Activated CD8-positive, alpha-beta T cell treated with anti-CD3 and anti-CD28 coated beads for 36 hours (primary cell): ENCODE measurements around the gene SHOC1. TPM values are rescaled to one million over a fixed set of nuclear protein-coding genes. Genes with fewer than 3 reads are reported as not detected.
"Not testable (repeated sequence)": the region's sequence is repeated elsewhere in the genome, so short reads cannot be mapped to it uniquely, and the experiment has no call there.

Experiments used
- ATAC-seq: fragments of 200-7000 bp; cut with Tn5 transposase; one replicate; pipeline ENCODE4 v1.10.0; 2021; ENCODE audit warnings: mild to moderate bottlenecking, moderate library complexity
- CTCF ChIA-PET: fragments of 350-600 bp; sonication (Branson Sonifier 250); formaldehyde crosslinking; loops from one replicate; lab custom pipeline; 2021; ENCODE audit warnings: antibody characterized with exemption; lab: Charles Lee
- POLR2A ChIA-PET: fragments of 350-600 bp; sonication (Branson Sonifier 250); formaldehyde crosslinking; loops from one replicate; lab custom pipeline; 2021; ENCODE audit warnings: antibody characterized with exemption; lab: Charles Lee
- DNase-seq: peaks from one replicate; pipeline ENCODE4 v3.0.0-alpha.2; 2020
- H3K27ac Mint-ChIP-seq: one replicate; pipeline ENCODE4 v1.8.0; 2021; ENCODE audit warnings: mild to moderate bottlenecking, mixed read lengths
- H3K27me3 Mint-ChIP-seq: one replicate; pipeline ENCODE4 v1.8.0; 2021; ENCODE audit warnings: mixed read lengths
- H3K36me3 Mint-ChIP-seq: one replicate; pipeline ENCODE4 v1.8.0; 2021; ENCODE audit warnings: low read depth, mixed read lengths
- H3K4me1 Mint-ChIP-seq: one replicate; pipeline ENCODE4 v1.8.0; 2021; ENCODE audit warnings: low read depth, mixed read lengths
- H3K4me3 Mint-ChIP-seq: one replicate; pipeline ENCODE4 v1.8.0; 2021; ENCODE audit warnings: mild to moderate bottlenecking, moderate library complexity, mixed read lengths
- H3K9me3 Mint-ChIP-seq: one replicate; pipeline ENCODE4 v1.8.0; 2021; ENCODE audit warnings: mixed read lengths
- CTCF ChIP-seq: fragments of 200-600 bp; IDR thresholded peaks from one replicate; pipeline ENCODE4 v1.8.0; 2022; ENCODE audit warnings: antibody characterized with exemption, mild to moderate bottlenecking
- intact Hi-C: fragments of 100-400 bp; cut with micrococcal nuclease; formaldehyde crosslinking; loops from one replicate; pipeline ENCODE4 v1.10.0; 2022
- total RNA-seq, 2 experiments: library from RNA; stranded (reverse); gene quantifications; one replicate each; pipeline ENCODE4 v1.2.3, GENCODE V29; 2021

The SHOC1 gene
- total RNA-seq, 2 experiments from 2014 or later: not detected

GRCh38 chr9:111819360-111819759, 24.6 kb upstream of the SHOC1 start:
- Mint-ChIP-seq H3K27ac (no peak overlapping the region), H3K27me3 (peaks cover 1% of the 10 kb centered on the region), H3K4me3 (no peak overlapping the region), H3K36me3 (no peaks in the 10 kb centered on the region), H3K9me3 (no peaks in the 10 kb centered on the region), H3K4me1 (no peaks in the 10 kb centered on the region)
- ATAC-seq: no peak
- ChIA-PET CTCF (interaction anchor here (1.1 to 1.5 kb wide), 2 partner anchors 59 to 259 kb away, joined by 3 read pairs; no protein-coding TSS in a partner anchor), POLR2A (interaction anchor here (0.5 kb wide), 1 partner anchor 73 kb away, joined by 5 read pairs; no protein-coding TSS in a partner anchor)
- no peak for DNase-seq
- TF ChIP-seq CTCF: no peak
- intact Hi-C loops: no loop called here

DNA sequence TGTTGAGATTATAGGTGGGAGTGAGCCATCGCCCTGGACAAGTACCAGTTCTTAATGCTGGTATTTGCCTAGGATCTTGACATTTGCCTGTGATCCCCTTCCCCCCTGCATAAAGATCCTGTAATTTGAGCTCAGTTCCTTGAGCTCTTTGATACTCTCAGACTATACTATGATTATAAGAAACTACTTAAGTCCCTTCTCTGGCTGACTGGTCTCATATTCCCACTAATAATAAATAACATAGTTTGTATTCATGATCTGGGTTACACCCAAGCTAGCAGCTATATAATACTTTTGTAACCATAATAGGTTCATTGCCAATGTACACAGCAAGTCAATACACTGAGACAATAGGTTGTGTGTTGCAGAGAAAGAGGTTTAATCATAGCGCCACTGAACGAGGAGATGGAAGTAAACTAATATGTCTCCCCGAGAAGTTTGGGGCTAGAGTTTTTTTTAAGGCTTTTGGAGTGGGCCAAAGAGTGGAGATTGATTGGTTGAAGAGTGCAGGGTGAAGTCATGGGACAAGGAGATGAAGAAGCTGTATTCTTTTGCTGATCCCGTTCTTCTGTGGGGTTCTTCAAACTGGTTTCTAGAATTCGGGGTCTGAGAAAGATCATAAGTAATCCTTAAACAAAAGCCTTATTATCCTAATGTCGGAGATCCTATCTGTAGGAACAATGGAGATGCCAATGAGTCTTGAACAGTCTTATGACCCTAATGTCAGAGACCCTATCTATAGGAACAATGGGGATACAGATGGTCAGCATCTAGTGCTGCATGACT, 20.7 kb upstream of the SHOC1 start:
- H3K27me3 Mint-ChIP-seq: no peaks in the 10 kb centered on the region
- H3K27ac Mint-ChIP-seq: no peak overlapping the region
- DNase-seq (no peak), ATAC-seq (no peak)
- H3K36me3 Mint-ChIP-seq: no peaks in the 10 kb centered on the region
- no peak overlapping the region for H3K4me3 Mint-ChIP-seq
- TF ChIP-seq CTCF: no peak
- CTCF ChIA-PET: interaction anchor here (1.0 kb wide), 2 partner anchors 10 to 282 kb away, joined by 3 read pairs; no protein-coding TSS in a partner anchor
- POLR2A ChIA-PET: no interaction called here
- intact Hi-C loops: no loop called here
- H3K4me1 Mint-ChIP-seq: no peaks in the 10 kb centered on the region
- H3K9me3 Mint-ChIP-seq: no peaks in the 10 kb centered on the region

- ChIA-PET CTCF (no interaction called here), POLR2A (no interaction called here)
- H3K27me3 Mint-ChIP-seq: no peaks in the 10 kb centered on the region
- ATAC-seq (no peak), DNase-seq (no peak)
- H3K9me3 Mint-ChIP-seq: no peaks in the 10 kb centered on the region
- no peaks in the 10 kb centered on the region for H3K36me3 Mint-ChIP-seq
- H3K4me1 Mint-ChIP-seq: no peaks in the 10 kb centered on the region
- TF ChIP-seq CTCF: no peak
- H3K27ac Mint-ChIP-seq: no peak overlapping the region
- no peak overlapping the region for H3K4me3 Mint-ChIP-seq
- intact Hi-C loops: no loop called here
These were observed 17.6 kb upstream of the SHOC1 start for GRCh38 chr9:111812337-111812736.

DNA sequence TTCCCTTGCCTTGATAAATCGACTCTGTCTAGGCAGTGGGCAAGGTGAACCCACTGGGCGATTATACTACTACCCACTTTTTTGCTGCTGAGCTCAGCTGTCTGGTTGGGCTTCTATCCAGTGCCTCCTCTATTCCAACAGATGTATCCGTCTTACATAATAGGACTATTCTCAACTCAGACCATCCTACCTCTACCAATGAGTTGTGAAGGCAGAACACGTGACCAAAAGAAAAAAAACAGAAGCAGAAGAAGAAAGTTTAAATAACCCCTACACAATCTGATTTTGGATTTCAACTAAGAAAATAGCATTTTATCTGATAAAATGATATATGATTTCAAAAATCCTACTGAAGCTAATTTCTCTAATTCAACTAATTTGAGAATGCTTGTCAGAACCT, 16.2 kb upstream of the SHOC1 start:
- Mint-ChIP-seq H3K4me3 (no peak overlapping the region), H3K27me3 (no peaks in the 10 kb centered on the region), H3K36me3 (no peaks in the 10 kb centered on the region), H3K27ac (no peak overlapping the region), H3K4me1 (peaks cover 6% of the 10 kb centered on the region), H3K9me3 (no peaks in the 10 kb centered on the region)
- DNase-seq (no peak), ATAC-seq (no peak)
- intact Hi-C loops: no loop called here
- CTCF ChIA-PET: no interaction called here
- POLR2A ChIA-PET: no interaction called here
- TF ChIP-seq CTCF: no peak

DNA sequence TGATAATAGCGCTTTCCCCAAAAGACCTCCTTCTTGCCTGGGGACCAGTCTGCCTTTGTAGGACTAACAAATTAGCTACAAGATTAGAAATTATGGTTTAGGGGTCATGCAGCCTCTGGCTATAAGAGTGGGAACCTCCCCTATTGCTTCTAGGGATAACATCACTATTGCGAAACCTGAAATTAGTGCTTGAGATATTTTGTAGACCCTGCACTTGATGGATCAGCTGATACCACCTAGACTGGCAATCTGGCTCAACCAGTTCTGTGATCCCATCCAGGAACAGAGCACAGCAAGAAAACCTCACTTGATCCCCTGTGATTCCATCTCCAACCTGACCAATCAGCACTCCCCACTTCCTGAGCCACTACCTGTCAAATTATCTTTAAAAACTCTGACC, 15.7 kb upstream of the SHOC1 start:
- H3K27ac Mint-ChIP-seq, ATAC-seq, H3K4me3 Mint-ChIP-seq, H3K9me3 Mint-ChIP-seq, H3K27me3 Mint-ChIP-seq, POLR2A ChIA-PET, H3K36me3 Mint-ChIP-seq, DNase-seq, intact Hi-C loops, CTCF ChIA-PET: not testable (repeated sequence)
- peaks cover 11% of the 10 kb centered on the region for H3K4me1 Mint-ChIP-seq
